Spinal cord (tissue), 4 donors: ENCODE measurements around the gene OR13A1. TPM values are rescaled to one million over a fixed set of nuclear protein-coding genes. Genes with fewer than 3 reads are reported as not detected.

Experiments used
- polyA plus RNA-seq, 2 donors: library from polyadenylated mRNA; unstranded; fragments of 120-200 nt; gene quantifications; one replicate each; pipeline ENCODE4 v1.2.1, GENCODE V29; 2013; ENCODE audit not compliant: insufficient read length in 2 of 2
- total RNA-seq, 2 donors: library from RNA; depleted of rRNA in 1 of 2; stranded (reverse); fragments of 120-200 nt in 1 of 2; fragments of >200 nt in 1 of 2; gene quantifications; one replicate each; pipeline versions ENCODE4 v1.2.3 to v1.2.4, GENCODE V29; 2013 to 2014

Gene OR13A1
- total and polyA plus RNA-seq, 4 donors = 0.20 to 0.32 (median 0.25) TPM; not detected in 1

Other genes with a start within 250 kb of the OR13A1 start
- 1 to 10 TPM; 2.1 to 9.3 TPM for gene ALOX5, start 58.6 kb upstream of the OR13A1 start, total RNA-seq
- gene ALOX5, start 58.6 kb upstream of the OR13A1 start, polyA plus RNA-seq = 1 to 10 TPM; 3.8 to 4.6 TPM